ENCODE data around the gene ZFYVE28.
"Not testable (repeated sequence)": the region's sequence is repeated elsewhere in the genome, so short reads cannot be mapped to it uniquely, and the experiment has no call there.

Gene ZFYVE28

GRCh38 chr4:2241410-2242353, 176.8 kb downstream of the ZFYVE28 start, which contains the start of the genes HAUS3 and POLN:
Gene HAUS3, minus strand, starts transcription at chr4:2242121. Its CDS starts 1,175 bp downstream, at chr4:2240946.
Gene POLN, minus strand, starts transcription at chr4:2242121. Its CDS starts 12,890 bp downstream, at chr4:2229231.
- ChIA-PET POLR2A (interaction anchor here (1.0 to 1.2 kb wide), 4 partner anchors 9 to 21 kb away, joined by 3 to 6 read pairs (median 4); partner anchors contain the start of gene MXD4), CTCF (interaction anchor here (1.0 to 1.8 kb wide), 8 partner anchors 8 to 230 kb away, joined by 3 to 6 read pairs (median 4); partner anchors contain the start of gene RNF4)
- no peak for TF ChIP-seq CTCF (IDR thresholded peaks at IDR 0.05; ENCODE audit: control extremely low read depth, extremely low read depth, low read depth, missing control alignments)
- peak; percentile 100 for DNase-seq (ENCODE audit: extremely low spot score)

- CTCF ChIA-PET = interaction anchor here (1.0 to 1.8 kb wide), 3 partner anchors 17 to 174 kb away, joined by 3 to 6 read pairs (median 6); no protein-coding TSS in a partner anchor
- no peak for DNase-seq (ENCODE audit: extremely low spot score)
- POLR2A ChIA-PET = no interaction called here
- no peak for TF ChIP-seq CTCF (IDR thresholded peaks at IDR 0.05; ENCODE audit: control extremely low read depth, extremely low read depth, low read depth, missing control alignments)
These were observed 177.4 kb downstream of the ZFYVE28 start for GRCh38 chr4:2241003-2241402.

GRCh38 chr4:2236944-2237666, 181.3 kb downstream of the ZFYVE28 start:
- no peak for DNase-seq (ENCODE audit: extremely low spot score)
- no peak for TF ChIP-seq CTCF (IDR thresholded peaks at IDR 0.05; ENCODE audit: control extremely low read depth, extremely low read depth, low read depth, missing control alignments)
- ChIA-PET POLR2A (no interaction called here), CTCF (interaction anchor here (1.1 to 2.9 kb wide), 3 partner anchors 10 to 20 kb away, joined by 3 to 21 read pairs (median 4); no protein-coding TSS in a partner anchor)

- ChIA-PET POLR2A (no interaction called here), CTCF (interaction anchor here (2.8 kb wide), 1 partner anchor 10 kb away, joined by 19 read pairs; no protein-coding TSS in a partner anchor)
- no peak for DNase-seq (ENCODE audit: extremely low spot score)
- no peak for TF ChIP-seq CTCF (IDR thresholded peaks at IDR 0.05; ENCODE audit: control extremely low read depth, extremely low read depth, low read depth, missing control alignments)
These were observed 187.4 kb downstream of the ZFYVE28 start for GRCh38 chr4:2231082-2231481.

- CTCF ChIA-PET = interaction anchor here (1.1 kb wide), 2 partner anchors 18 to 239 kb away, joined by 3 read pairs; no protein-coding TSS in a partner anchor
- POLR2A ChIA-PET = no interaction called here
- no peak for DNase-seq (ENCODE audit: extremely low spot score)
- no peak for TF ChIP-seq CTCF (IDR thresholded peaks at IDR 0.05; ENCODE audit: control extremely low read depth, extremely low read depth, low read depth, missing control alignments)
These were observed 192.2 kb downstream of the ZFYVE28 start for GRCh38 chr4:2226261-2226660.

GRCh38 chr4:2222838-2223237, 195.6 kb downstream of the ZFYVE28 start:
- CTCF ChIA-PET = interaction anchor here (1.4 to 7.5 kb wide), 3 partner anchors 218 to 220 kb away, joined by 3 to 82 read pairs (median 12); no protein-coding TSS in a partner anchor
- no peak for TF ChIP-seq CTCF (IDR thresholded peaks at IDR 0.05; ENCODE audit: control extremely low read depth, extremely low read depth, low read depth, missing control alignments)
- no peak for DNase-seq (ENCODE audit: extremely low spot score)
- POLR2A ChIA-PET = no interaction called here

GRCh38 chr4:2221378-2221777, 197.1 kb downstream of the ZFYVE28 start:
- POLR2A ChIA-PET; DNase-seq (ENCODE audit: extremely low spot score): not testable (repeated sequence)
- CTCF ChIA-PET = interaction anchor here (0.6 to 7.5 kb wide), 12 partner anchors 8 to 264 kb away, joined by 3 to 82 read pairs (median 8); partner anchors contain the start of genes CFAP99 and ZFYVE28
